NCI-H1048 (cell line): ENCODE data around the gene NTRK3.

Experiments used
- DNase-seq: peaks from one replicate; lab custom pipeline; 2025; lab: John Stamatoyannopoulos, UW

NTRK3 gene

GRCh38 chr15:88120026-88120425 is 136.5 kb downstream of the NTRK3 start:
- DNase-seq, result no peak

- DNase-seq, result no peak
Observed at GRCh38 chr15:88118741-88119140, 137.8 kb downstream of the NTRK3 start.

- no peak for DNase-seq
Observed at GRCh38 chr15:88118035-88118434, 138.5 kb downstream of the NTRK3 start.

GRCh38 chr15:88115486-88116152 is 140.9 kb downstream of the NTRK3 start:
- DNase-seq, result no peak

- no peak for DNase-seq
Observed at GRCh38 chr15:88113613-88114308, 142.8 kb downstream of the NTRK3 start.

GRCh38 chr15:88108991-88109390 is 147.5 kb downstream of the NTRK3 start:
- no peak for DNase-seq

GRCh38 chr15:88108477-88108876 is 148.1 kb downstream of the NTRK3 start:
- DNase-seq, result no peak

GRCh38 chr15:88106074-88106473 is 150.5 kb downstream of the NTRK3 start:
- DNase-seq, result no peak

GRCh38 chr15:88104357-88104756 is 152.2 kb downstream of the NTRK3 start:
- DNase-seq, result no peak

- no peak for DNase-seq
Observed at GRCh38 chr15:88100181-88100580, 156.4 kb downstream of the NTRK3 start.

- DNase-seq, result no peak
Observed at GRCh38 chr15:88098361-88098760, 158.2 kb downstream of the NTRK3 start.

- no peak for DNase-seq
Observed at GRCh38 chr15:88091444-88092016, 165.0 kb downstream of the NTRK3 start.

GRCh38 chr15:88090481-88091011 is 166.0 kb downstream of the NTRK3 start:
- DNase-seq, result no peak

- no peak for DNase-seq
Observed at GRCh38 chr15:88089731-88090130, 166.8 kb downstream of the NTRK3 start.

- no peak for DNase-seq
Observed at GRCh38 chr15:88089024-88089620, 167.4 kb downstream of the NTRK3 start.

- DNase-seq, result no peak
Observed at GRCh38 chr15:88083811-88084760, 172.5 kb downstream of the NTRK3 start.

- no peak for DNase-seq
Observed at GRCh38 chr15:88080616-88081015, 175.9 kb downstream of the NTRK3 start.

- no peak for DNase-seq
Observed at GRCh38 chr15:88077296-88078020, 179.1 kb downstream of the NTRK3 start.

- no peak for DNase-seq
Observed at GRCh38 chr15:88076328-88076727, 180.2 kb downstream of the NTRK3 start.

- no peak for DNase-seq
Observed at GRCh38 chr15:88075102-88075501, 181.4 kb downstream of the NTRK3 start.

- DNase-seq, result no peak
Observed at GRCh38 chr15:88074386-88074785, 182.2 kb downstream of the NTRK3 start.
